ENCODE data around the gene SLC10A2. TPM values are rescaled to one million over a fixed set of nuclear protein-coding genes. Genes with fewer than 3 reads are reported as not detected.

The SLC10A2 gene
- total RNA-seq, 1 donor, result not detected

DNA sequence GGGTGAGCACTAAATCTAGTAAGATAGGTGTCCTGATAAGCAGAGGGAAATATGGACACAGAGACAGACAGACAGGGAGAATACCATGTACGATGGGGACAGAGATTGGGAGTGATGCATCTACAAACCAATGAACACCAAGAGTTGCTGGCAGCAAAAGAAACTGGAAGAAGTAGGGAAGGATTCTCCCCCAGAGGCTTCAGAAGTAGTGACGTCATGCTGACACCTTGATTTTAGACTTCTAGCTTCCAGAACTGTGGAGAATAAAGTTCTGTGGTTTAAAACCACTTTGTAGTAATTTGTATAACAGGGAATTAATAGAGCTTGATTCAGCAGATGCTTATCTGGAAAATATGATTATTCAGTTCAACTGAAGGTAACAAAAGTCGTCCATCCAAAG is 66.1 kb downstream of the SLC10A2 start:
- Histone ChIP-seq H3K79me2 (ENCODE audit: insufficient read depth, low read length) (no peaks in the 10 kb centered on the region), H4K20me1 (ENCODE audit: insufficient read depth, low read length) (no peaks in the 10 kb centered on the region), H2AFZ (ENCODE audit: low read length) (no peak overlapping the region), H3K27me3 (ENCODE audit: insufficient read depth, low read length) (no peaks in the 10 kb centered on the region), H3K4me1 (ENCODE audit: insufficient read depth, low read length) (no peaks in the 10 kb centered on the region), H3K4me3 (ENCODE audit: insufficient read depth, low read length) (no peak overlapping the region), H3K27ac (ENCODE audit: low read depth, low read length) (no peak overlapping the region), H3K4me2 (ENCODE audit: insufficient read depth, low read length) (no peak overlapping the region), H3K9me3 (ENCODE audit: low read depth, low read length) (no peaks in the 10 kb centered on the region), H3K36me3 (ENCODE audit: insufficient read depth, low read length) (no peaks in the 10 kb centered on the region)
- DNase-seq (ENCODE audit: insufficient read length, low spot score, missing footprints), result no peak
- TF ChIP-seq, protein P1, sequence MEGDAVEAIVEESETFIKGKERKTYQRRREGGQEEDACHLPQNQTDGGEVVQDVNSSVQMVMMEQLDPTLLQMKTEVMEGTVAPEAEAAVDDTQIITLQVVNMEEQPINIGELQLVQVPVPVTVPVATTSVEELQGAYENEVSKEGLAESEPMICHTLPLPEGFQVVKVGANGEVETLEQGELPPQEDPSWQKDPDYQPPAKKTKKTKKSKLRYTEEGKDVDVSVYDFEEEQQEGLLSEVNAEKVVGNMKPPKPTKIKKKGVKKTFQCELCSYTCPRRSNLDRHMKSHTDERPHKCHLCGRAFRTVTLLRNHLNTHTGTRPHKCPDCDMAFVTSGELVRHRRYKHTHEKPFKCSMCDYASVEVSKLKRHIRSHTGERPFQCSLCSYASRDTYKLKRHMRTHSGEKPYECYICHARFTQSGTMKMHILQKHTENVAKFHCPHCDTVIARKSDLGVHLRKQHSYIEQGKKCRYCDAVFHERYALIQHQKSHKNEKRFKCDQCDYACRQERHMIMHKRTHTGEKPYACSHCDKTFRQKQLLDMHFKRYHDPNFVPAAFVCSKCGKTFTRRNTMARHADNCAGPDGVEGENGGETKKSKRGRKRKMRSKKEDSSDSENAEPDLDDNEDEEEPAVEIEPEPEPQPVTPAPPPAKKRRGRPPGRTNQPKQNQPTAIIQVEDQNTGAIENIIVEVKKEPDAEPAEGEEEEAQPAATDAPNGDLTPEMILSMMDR (IDR thresholded peaks at IDR 0.05; ENCODE audit: extremely low read depth, low read depth, low read length), result no peak

DNA sequence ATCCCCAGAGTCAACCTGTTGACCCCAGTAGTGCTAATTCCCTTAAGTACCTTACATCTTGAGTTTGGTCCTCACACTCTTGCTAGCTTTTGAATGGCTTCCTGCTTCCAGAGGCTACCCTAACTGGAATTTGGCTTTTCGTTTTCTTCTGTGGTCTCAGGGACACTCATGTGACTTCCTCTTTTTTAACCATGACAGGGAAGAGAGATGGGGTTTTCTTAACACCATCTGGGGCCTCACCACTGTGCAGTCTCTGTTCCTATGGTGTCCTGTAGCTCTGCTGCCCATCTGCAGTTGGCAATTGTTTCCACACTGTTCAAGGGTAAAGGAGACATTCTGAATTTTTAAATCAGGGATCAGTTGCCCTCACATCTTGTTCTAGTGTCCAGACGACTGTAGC is 66.7 kb downstream of the SLC10A2 start:
- Histone ChIP-seq H4K20me1 (ENCODE audit: insufficient read depth, low read length) (no peaks in the 10 kb centered on the region), H3K36me3 (ENCODE audit: insufficient read depth, low read length) (no peaks in the 10 kb centered on the region), H2AFZ (ENCODE audit: low read length) (no peak overlapping the region), H3K4me1 (ENCODE audit: insufficient read depth, low read length) (no peaks in the 10 kb centered on the region), H3K27ac (ENCODE audit: low read depth, low read length) (no peak overlapping the region), H3K4me3 (ENCODE audit: insufficient read depth, low read length) (no peak overlapping the region), H3K4me2 (ENCODE audit: insufficient read depth, low read length) (no peak overlapping the region), H3K79me2 (ENCODE audit: insufficient read depth, low read length) (no peaks in the 10 kb centered on the region), H3K9me3 (ENCODE audit: low read depth, low read length) (peaks cover 2% of the 10 kb centered on the region), H3K27me3 (ENCODE audit: insufficient read depth, low read length) (no peaks in the 10 kb centered on the region)
- TF ChIP-seq, protein P1 (IDR thresholded peaks at IDR 0.05; ENCODE audit: extremely low read depth, low read depth, low read length), result no peak
- no peak for DNase-seq (ENCODE audit: insufficient read length, low spot score, missing footprints)

Other genes starting within 250 kb of the SLC10A2 start
- gene ERCC5, start 220.4 kb downstream of the SLC10A2 start, total RNA-seq, result 99.2 and 103 TPM in 2 replicates

Data from osteoblast (primary cell).